Thyroid gland (tissue), 4 donors: Measurements from ENCODE around the gene RETREG3.

ENCODE experiments used
- CTCF ChIP-seq, 6 experiments: fragments of 200-600 bp in 3 of 6; fragments of 450-650 bp in 3 of 6; sonication (generic) in 3 of 6; IDR thresholded peaks; one replicate each; pipeline ENCODE4 v1.5.1; 2016 to 2019; ENCODE audit warnings: antibody characterized with exemption in 6 of 6, mild to moderate bottlenecking in 2 of 6, inconsistent platforms in 1 of 6, moderate library complexity in 1 of 6
- POLR2A ChIP-seq, 2 donors: fragments of 450-650 bp; IDR thresholded peaks; one replicate each; pipeline ENCODE4 v1.6.1; 2017; ENCODE audit warnings: antibody characterized with exemption in 2 of 2, mild to moderate bottlenecking in 2 of 2, moderate library complexity in 1 of 2

GRCh38 chr17:42543190-42544079, 65.7 kb downstream of the RETREG3 start:
- TF ChIP-seq CTCF (IDR thresholded peaks at IDR 0.05) (no peak), POLR2A (IDR thresholded peaks at IDR 0.05) (no peak)
